Liver (tissue), 3 donors: Measurements from ENCODE around the gene GPC1.

Experiments
- CTCF ChIP-seq: fragments of 150-350 bp; IDR thresholded peaks from 2 replicates; pipeline ENCODE4 v1.5.1; 2017; ENCODE audit warnings: improper control_type of control experiment, low read depth, low read length; ENCODE audit not compliant: missing input control
- GABPA ChIP-seq, 2 donors: IDR thresholded peaks in 1 of 2; conservative IDR thresholded peaks in 1 of 2; 2 replicates each; pipeline ENCODE4 v1.6.1; 2016; ENCODE audit warnings: antibody characterized with exemption in 2 of 2, mild to moderate bottlenecking in 1 of 2, moderate library complexity in 1 of 2
- TAF1 ChIP-seq: conservative IDR thresholded peaks from 2 replicates; pipeline ENCODE4 v1.6.1; 2016; ENCODE audit warnings: antibody characterized with exemption, mild to moderate bottlenecking
- YY1 ChIP-seq: IDR thresholded peaks from 2 replicates; pipeline ENCODE4 v1.6.1; 2016; ENCODE audit warnings: antibody characterized with exemption, mild to moderate bottlenecking
- donor health status: healthy.
- donor health status: healthy.

DNA sequence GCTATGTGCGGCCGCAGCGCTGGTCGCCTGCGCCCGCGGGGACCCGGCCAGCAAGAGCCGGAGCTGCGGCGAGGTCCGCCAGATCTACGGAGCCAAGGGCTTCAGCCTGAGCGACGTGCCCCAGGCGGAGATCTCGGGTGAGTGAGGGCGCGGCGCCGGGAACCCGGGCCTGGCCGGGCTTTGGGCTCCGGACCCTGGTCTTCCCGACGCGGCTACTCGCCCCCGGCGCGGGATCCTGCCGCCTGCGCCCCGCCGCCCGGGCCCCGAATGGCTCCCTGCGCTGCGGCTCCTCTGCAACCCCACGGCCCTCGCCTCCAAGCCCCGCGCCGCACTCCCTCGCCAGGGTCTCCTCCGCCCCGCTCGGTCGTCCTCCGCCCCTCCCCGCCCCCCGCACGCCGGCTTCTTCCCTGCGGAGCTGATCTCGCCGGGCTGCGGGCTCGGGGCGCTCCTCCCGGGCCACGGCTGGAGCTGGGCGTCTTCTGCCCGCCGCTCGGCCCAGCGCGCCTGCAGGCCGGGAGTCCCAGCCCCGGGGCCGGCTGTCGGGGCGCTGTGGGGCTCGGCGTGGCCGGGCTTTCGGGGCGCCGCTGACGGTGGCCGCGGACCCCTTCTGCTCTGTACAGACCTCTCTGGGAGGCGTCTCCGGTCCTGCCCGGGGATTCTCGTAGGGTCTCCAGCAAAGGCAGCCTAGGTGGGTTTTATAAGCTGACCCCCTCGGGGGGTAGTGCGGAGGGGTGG is 652 bp downstream of the GPC1 start:
- no peak for TF ChIP-seq GABPA (IDR thresholded peaks at IDR 0.05 in 1 of 2, conservative IDR thresholded peaks at IDR 0.05 in 1 of 2)
- no peak for TF ChIP-seq CTCF
- no peak for TF ChIP-seq TAF1
- no peak for TF ChIP-seq YY1
